HG02642 (cell line): Measurements from ENCODE around the gene UBE2R2.
"Not testable (repeated sequence)": the region's sequence is repeated elsewhere in the genome, so short reads cannot be mapped to it uniquely, and the experiment has no call there.

Experiments
- ATAC-seq: cut with Tn5 transposase; IDR thresholded peaks from one replicate; pipeline ENCODE4 v1.9.1; 2021; ENCODE audit warnings: mild to moderate bottlenecking; ENCODE audit not compliant: unreplicated experiment, poor library complexity

The UBE2R2 gene

DNA sequence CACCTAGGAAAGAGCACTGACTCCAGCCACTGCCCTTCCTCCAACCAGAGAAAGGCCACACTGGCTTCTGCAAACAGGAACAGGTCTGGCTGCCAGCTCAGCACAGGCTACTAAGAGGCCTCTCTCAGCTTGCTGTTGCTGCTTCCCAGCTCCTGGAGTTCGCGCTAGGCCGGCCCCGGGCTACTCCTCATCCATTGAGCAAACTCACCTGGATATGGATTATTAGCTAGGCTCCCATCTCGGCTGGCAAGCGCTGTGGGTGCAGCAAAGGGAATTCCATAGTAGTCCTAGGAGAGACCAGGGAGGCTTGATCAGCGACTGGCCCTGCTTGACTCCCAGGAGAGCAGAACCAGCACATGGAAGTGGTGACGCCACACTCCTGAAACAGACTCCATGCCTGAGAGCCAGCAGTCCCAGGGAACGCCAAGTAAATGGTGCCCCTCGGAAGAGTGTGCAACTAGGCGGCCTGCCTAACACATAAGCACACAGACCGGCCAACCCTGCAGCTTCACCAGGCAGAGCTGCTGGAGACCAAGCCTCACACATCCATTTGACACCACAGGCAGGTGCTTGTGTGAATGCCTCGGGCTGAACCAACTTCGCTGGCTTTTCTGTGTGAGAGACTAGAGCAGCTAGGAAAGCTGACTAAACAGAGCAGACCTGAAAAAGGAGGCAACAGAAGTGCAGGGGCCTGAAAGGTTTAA is 107.2 kb downstream of the UBE2R2 start:
- ATAC-seq = no peak

- ATAC-seq = no peak
Measured at GRCh38 chr9:33924978-33925797, 108.2 kb downstream of the UBE2R2 start.

DNA sequence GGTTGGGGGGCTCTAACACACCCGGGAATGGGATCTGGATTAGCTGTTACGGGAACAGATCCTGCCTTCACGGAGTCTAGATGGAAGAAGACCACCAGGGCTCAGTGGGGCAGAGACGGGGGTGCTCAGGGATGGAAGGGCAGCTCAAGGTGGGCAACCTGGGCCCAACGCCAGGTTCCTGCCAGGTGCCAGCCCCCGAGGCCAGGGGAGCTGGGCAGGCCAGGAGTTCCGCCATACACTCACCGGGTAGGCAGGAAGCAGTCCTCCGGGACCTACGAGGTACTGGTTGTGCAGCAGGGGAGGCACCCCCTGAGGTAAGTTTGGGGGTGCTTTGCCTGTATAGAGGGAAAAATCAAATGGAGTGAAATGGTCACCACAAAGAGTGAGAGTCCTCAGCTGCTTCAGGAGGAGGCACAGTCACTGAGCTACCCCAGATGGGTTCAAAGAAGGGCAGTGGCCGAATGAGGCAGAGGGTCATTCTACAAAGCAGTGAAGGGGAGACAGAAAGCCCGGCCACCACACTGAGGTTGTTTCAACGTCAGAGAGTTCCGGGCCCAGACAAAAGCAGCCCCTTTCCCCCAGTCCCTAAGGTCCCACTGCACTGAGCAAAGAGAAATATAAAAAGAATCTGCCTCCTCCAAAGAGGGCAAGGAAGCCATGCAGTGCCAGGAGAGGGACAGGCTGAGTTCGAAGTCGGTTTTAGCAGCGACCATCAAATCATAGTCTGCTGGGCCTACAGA is 110.0 kb downstream of the UBE2R2 start:
- ATAC-seq = no peak

GRCh38 chr9:33927694-33928093 is 110.7 kb downstream of the UBE2R2 start:
- no peak for ATAC-seq

- no peak for ATAC-seq
Measured at GRCh38 chr9:33931326-33931725, 114.4 kb downstream of the UBE2R2 start.

GRCh38 chr9:33932078-33932807 is 115.3 kb downstream of the UBE2R2 start:
- no peak for ATAC-seq

- ATAC-seq = no peak
Measured at GRCh38 chr9:33934188-33934878, 117.4 kb downstream of the UBE2R2 start.

- ATAC-seq = no peak
Measured at GRCh38 chr9:33939924-33940874, 123.2 kb downstream of the UBE2R2 start.

- ATAC-seq = no peak
Measured at GRCh38 chr9:33942471-33943083, 125.6 kb downstream of the UBE2R2 start.

GRCh38 chr9:33943389-33943788 is 126.4 kb downstream of the UBE2R2 start:
- no peak for ATAC-seq

DNA sequence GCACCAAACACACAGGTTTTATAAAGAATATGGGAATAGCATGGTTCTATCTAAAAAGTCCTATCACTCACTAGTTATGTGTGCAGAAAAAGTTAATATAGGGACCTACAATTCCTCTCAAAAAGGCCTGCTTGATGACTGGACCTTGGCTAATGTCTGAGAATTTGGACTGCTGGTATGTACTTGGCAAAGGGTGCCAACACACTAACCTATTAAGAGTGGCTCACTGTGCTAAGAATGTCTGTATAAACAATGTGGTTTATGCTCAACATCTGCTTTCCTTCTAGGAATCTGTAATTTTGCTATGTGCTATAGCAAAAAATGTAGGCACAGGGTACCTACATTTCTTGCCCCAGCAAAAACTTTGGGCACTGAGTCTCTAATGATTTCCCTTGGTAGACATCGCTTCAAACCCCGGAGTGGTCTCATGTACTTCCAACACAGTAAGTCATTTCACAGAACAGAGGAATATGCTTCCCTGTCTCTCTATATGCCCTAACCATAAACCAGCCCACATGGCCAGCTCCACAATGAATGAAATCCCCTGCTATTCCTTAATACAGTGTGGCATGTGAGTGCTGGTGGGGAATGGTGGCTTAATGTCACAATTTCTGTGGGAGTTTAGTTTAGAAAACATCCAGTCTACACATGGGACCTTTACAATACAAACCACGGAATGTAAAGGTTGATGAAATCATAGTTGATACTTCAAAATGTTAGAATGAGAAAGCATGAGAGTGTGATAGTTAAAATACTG is 130.0 kb downstream of the UBE2R2 start:
- ATAC-seq = no peak

- ATAC-seq = no peak
Measured at GRCh38 chr9:33950371-33950770, 133.4 kb downstream of the UBE2R2 start.

- no peak for ATAC-seq
Measured at GRCh38 chr9:33952066-33952465, 135.1 kb downstream of the UBE2R2 start.

DNA sequence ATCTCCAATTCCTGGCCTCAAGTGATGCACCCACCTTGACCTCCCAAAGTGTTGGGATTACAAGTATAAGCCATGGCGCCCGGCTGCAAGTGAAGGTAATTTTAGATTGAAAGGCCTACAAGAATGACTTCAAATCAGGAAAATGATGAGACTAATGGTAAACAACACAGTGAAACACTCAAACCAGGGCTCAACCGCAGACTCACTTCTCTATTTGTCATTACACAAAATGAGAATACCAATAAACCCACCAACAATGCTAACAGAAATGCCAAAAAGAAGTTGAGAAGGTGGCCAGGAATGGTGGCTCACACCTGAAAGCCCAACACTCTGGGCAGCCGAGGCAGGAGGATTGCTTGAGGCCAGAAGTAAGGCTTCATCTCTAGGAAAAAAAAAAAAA is 139.6 kb downstream of the UBE2R2 start:
- no peak for ATAC-seq

GRCh38 chr9:33959725-33960124 is 142.8 kb downstream of the UBE2R2 start:
- no peak for ATAC-seq

DNA sequence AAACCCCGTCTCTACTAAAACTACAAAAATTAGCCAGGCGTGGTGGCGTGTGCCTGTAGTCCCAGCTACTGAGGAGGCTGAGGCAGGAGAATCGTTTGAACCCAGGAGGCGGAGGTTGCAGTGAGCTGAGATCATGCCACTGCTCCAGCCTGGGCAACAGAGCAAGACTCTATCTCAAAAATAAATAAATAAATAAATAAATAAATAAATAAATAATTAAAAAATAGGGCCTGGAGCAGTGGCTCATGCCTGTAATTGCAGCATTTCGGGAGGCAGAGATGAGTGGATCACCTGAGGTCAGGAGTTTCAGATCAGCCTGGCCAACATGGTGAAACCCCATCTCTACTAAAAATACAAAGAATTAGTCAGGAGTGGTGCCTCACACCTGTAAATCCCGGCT is 145.5 kb downstream of the UBE2R2 start:
- ATAC-seq = not testable (repeated sequence)

GRCh38 chr9:33964086-33964768 is 147.3 kb downstream of the UBE2R2 start:
- no peak for ATAC-seq
